Activated naive CD8-positive, alpha-beta T cell treated with anti-CD3 and anti-CD28 coated beads, Interleukin-2, amount 50 U/mL, for 16 hours (primary cell): Measurements from ENCODE around the gene RALB.
"Not testable (repeated sequence)": the region's sequence is repeated elsewhere in the genome, so short reads cannot be mapped to it uniquely, and the experiment has no call there.

ENCODE experiments used
- DNase-seq: peaks from one replicate; pipeline ENCODE4 v3.0.0-alpha.2; 2020; ENCODE audit warnings: low read depth, low spot score

RALB gene

GRCh38 chr2:120224735-120225548 lies 27.7 kb upstream of the RALB start:
- no peak for DNase-seq

GRCh38 chr2:120225549-120226065 lies 27.0 kb upstream of the RALB start:
- no peak for DNase-seq

- no peak for DNase-seq
Observed at GRCh38 chr2:120226316-120226715, 26.3 kb upstream of the RALB start.

GRCh38 chr2:120227111-120227991 lies 25.3 kb upstream of the RALB start:
- DNase-seq, result peak; percentile 11

GRCh38 chr2:120228503-120228902 lies 24.1 kb upstream of the RALB start:
- no peak for DNase-seq

- DNase-seq, result no peak
Observed at GRCh38 chr2:120229341-120229740, 23.3 kb upstream of the RALB start.

- DNase-seq, result no peak
Observed at GRCh38 chr2:120230515-120231471, 21.9 kb upstream of the RALB start.

GRCh38 chr2:120231564-120231973 lies 21.1 kb upstream of the RALB start:
- DNase-seq, result no peak

GRCh38 chr2:120231974-120232635 lies 20.5 kb upstream of the RALB start:
- DNase-seq, result peak; percentile 54

GRCh38 chr2:120233292-120233691 lies 19.4 kb upstream of the RALB start:
- no peak for DNase-seq

- DNase-seq, result not testable (repeated sequence)
Observed at GRCh38 chr2:120235158-120235557, 17.5 kb upstream of the RALB start.

GRCh38 chr2:120235681-120236080 lies 17.0 kb upstream of the RALB start:
- DNase-seq, result no peak

- DNase-seq, result no peak
Observed at GRCh38 chr2:120236316-120236715, 16.3 kb upstream of the RALB start.

GRCh38 chr2:120236791-120237190 lies 15.9 kb upstream of the RALB start:
- DNase-seq, result no peak

- no peak for DNase-seq
Observed at GRCh38 chr2:120237491-120237902, 15.2 kb upstream of the RALB start.

- no peak for DNase-seq
Observed at GRCh38 chr2:120238728-120239487, 13.7 kb upstream of the RALB start.

GRCh38 chr2:120239488-120240287 lies 13.0 kb upstream of the RALB start:
- no peak for DNase-seq

- DNase-seq, result no peak
Observed at GRCh38 chr2:120240901-120241429, 11.7 kb upstream of the RALB start.

- DNase-seq, result no peak
Observed at GRCh38 chr2:120241684-120242083, 11.0 kb upstream of the RALB start.
